ENCODE data around the gene CDC42BPG.

The CDC42BPG gene

GRCh38 chr11:64839887-64840782 lies 4.3 kb downstream of the CDC42BPG start:
- H3K27me3 Mint-ChIP-seq = no peaks in the 10 kb centered on the region
- no peak for DNase-seq
- no peaks in the 10 kb centered on the region for H3K9me3 Mint-ChIP-seq
- ATAC-seq = no peak
- H3K36me3 Mint-ChIP-seq (ENCODE audit: low read depth) = no peaks in the 10 kb centered on the region
- H3K4me1 Mint-ChIP-seq = peaks cover 10% of the 10 kb centered on the region
- H3K4me3 Mint-ChIP-seq = no peak overlapping the region
- no peak overlapping the region for H3K27ac Mint-ChIP-seq

GRCh38 chr11:64839335-64839734 lies 5.1 kb downstream of the CDC42BPG start:
- Mint-ChIP-seq H3K27ac (no peak overlapping the region), H3K36me3 (ENCODE audit: low read depth) (no peaks in the 10 kb centered on the region), H3K27me3 (no peaks in the 10 kb centered on the region), H3K4me3 (no peak overlapping the region), H3K4me1 (peaks cover 8% of the 10 kb centered on the region), H3K9me3 (no peaks in the 10 kb centered on the region)
- ATAC-seq = no peak
- no peak for DNase-seq

DNA sequence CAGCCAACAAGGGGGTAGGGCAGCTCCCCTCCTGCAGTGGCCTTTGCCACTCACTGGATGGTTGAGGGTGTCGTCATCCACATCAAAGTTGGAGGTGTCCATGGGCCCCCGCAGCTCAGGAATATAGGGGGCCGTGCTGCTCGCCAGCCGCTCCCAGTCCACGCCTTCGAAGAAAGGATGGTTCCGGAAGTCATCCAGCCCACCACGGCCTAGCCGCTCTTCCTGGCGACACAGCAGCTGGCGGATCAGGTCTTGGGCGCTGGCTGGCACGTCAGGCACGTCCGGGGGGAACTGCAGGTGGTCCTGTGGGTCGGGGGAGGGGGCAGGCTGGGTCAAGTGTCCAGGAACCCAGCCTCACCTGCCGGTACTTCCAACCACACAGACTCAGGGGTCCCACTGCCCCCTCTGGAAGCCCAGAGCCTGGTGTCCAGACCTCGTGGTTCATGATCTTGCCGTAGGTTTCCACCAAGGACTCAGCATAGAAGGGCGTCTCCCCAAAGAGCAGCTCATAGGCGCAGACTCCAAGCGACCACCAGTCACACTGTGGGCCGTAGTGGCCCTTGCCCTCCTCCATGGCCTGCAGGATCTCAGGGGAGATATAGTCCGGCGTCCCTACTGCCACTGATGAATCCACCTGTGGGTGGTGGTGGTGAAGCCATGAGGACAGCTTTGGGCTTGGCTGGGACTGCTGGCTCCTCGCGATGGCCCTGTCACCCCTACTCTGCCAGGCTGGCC lies 5.7 kb downstream of the CDC42BPG start:
- Mint-ChIP-seq H3K4me3 (no peak overlapping the region), H3K4me1 (peaks cover 6% of the 10 kb centered on the region), H3K36me3 (ENCODE audit: low read depth) (no peaks in the 10 kb centered on the region), H3K27ac (no peak overlapping the region), H3K9me3 (no peaks in the 10 kb centered on the region), H3K27me3 (no peaks in the 10 kb centered on the region)
- ATAC-seq = no peak
- no peak for DNase-seq

GRCh38 chr11:64837887-64838351 lies 6.5 kb downstream of the CDC42BPG start:
- ATAC-seq = no peak

GRCh38 chr11:64836448-64837072 lies 7.9 kb downstream of the CDC42BPG start:
- Mint-ChIP-seq H3K4me3 (no peak overlapping the region), H3K4me1 (no peaks in the 10 kb centered on the region), H3K9me3 (no peaks in the 10 kb centered on the region), H3K36me3 (ENCODE audit: low read depth) (no peaks in the 10 kb centered on the region), H3K27ac (no peak overlapping the region), H3K27me3 (no peaks in the 10 kb centered on the region)
- ATAC-seq = no peak
- no peak for DNase-seq

More at GRCh38 chr11:64837887-64838351, 6.5 kb downstream of the CDC42BPG start:
- Mint-ChIP-seq H3K4me3 (no peak overlapping the region), H3K4me1 (peaks cover under 1% of the 10 kb centered on the region), H3K36me3 (ENCODE audit: low read depth) (no peaks in the 10 kb centered on the region), H3K27me3 (no peaks in the 10 kb centered on the region), H3K27ac (no peak overlapping the region), H3K9me3 (no peaks in the 10 kb centered on the region)
- no peak for DNase-seq

DNA sequence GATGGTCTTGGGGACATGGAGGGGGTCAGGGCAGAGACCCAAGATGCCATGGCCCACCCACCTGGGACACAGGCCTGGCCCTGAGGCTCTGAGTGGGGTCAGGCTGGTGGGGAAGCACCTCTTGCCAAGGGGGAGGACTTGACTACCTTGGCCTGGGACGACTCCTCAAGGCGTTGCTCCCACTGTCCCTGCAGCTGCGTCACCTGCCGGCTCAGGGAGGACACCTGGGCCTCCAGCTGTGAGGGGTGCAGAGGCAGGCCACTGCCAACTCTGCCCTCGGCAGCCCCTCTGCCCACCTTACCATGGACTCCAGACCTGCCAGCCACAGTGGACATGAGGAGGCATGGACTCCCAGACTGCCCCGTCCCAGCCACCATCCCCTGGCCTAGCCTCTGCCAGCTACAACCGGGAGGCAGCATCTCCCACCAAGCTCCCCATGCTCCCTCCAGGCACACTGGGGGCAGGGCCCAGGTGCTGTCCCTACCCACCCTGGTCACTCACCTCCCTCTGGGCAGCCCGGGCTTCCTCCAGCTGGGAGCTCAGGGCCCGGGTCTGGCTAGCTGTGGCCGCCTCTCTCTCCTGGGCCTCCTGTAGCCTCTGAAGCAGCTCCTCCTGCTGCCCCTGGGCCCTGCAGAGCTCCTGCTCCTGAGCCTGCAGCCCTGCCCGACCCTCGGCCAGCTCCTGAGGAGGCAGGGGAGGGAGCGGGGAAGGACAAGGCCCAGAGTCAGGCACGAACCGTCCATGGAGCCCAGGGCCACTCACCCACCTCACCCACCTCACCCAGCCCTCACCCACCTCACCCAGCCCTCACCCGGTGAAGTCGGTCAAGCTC lies 8.6 kb downstream of the CDC42BPG start:
- DNase-seq = no peak
- no peaks in the 10 kb centered on the region for H3K36me3 Mint-ChIP-seq (ENCODE audit: low read depth)
- no peaks in the 10 kb centered on the region for H3K9me3 Mint-ChIP-seq
- no peaks in the 10 kb centered on the region for H3K4me1 Mint-ChIP-seq
- ATAC-seq = no peak
- no peak overlapping the region for H3K4me3 Mint-ChIP-seq
- H3K27ac Mint-ChIP-seq = no peak overlapping the region
- H3K27me3 Mint-ChIP-seq = no peaks in the 10 kb centered on the region

DNA sequence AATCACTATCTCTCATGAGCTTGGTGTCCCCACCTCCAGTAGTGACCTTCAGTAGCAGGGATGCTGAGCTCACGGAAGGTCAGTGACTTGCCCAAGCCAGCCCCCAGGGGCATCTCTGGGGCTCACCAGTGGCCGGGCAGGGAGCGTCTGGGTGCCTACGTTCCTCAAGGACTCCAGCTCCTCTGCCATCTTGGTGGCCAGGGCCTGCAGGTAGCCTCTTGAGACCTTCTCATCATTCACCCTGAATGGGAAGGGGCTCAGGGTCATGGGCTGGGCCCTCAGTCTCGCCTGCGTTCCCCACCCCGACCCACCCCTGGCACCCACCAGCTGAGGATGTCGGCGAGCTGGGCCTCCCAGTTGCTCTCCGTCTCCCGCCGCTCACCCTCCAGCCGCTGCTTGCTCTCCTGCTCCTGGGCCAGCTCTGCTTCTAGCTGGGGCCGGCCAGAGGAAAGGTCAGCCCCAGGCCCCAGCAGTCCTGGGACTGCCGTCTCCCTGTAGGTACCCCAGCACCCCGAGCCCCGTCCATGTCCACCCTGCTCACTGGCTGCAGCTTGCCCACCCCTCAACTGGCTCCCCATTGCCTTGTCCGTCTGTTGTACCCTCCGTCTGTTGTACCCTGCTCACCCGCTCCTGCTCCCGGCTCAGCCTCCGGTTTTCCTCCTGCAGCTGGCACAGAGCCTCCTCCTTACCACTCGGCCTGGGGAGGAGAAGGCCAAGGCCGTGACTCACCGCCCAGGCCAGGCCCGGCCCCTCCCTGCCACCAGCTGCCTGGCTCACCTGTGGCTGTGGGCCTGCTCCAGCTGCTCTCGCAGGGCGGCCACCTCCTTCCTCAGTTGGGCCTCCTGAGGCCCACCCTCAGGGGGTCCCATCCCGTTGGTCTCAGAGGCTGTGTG lies 9.5 kb downstream of the CDC42BPG start:
- H3K4me1 Mint-ChIP-seq = no peaks in the 10 kb centered on the region
- DNase-seq (no peak), ATAC-seq (no peak)
- no peaks in the 10 kb centered on the region for H3K27me3 Mint-ChIP-seq
- no peak overlapping the region for H3K27ac Mint-ChIP-seq
- no peaks in the 10 kb centered on the region for H3K36me3 Mint-ChIP-seq (ENCODE audit: low read depth)
- no peak overlapping the region for H3K4me3 Mint-ChIP-seq
- H3K9me3 Mint-ChIP-seq = no peaks in the 10 kb centered on the region

DNA sequence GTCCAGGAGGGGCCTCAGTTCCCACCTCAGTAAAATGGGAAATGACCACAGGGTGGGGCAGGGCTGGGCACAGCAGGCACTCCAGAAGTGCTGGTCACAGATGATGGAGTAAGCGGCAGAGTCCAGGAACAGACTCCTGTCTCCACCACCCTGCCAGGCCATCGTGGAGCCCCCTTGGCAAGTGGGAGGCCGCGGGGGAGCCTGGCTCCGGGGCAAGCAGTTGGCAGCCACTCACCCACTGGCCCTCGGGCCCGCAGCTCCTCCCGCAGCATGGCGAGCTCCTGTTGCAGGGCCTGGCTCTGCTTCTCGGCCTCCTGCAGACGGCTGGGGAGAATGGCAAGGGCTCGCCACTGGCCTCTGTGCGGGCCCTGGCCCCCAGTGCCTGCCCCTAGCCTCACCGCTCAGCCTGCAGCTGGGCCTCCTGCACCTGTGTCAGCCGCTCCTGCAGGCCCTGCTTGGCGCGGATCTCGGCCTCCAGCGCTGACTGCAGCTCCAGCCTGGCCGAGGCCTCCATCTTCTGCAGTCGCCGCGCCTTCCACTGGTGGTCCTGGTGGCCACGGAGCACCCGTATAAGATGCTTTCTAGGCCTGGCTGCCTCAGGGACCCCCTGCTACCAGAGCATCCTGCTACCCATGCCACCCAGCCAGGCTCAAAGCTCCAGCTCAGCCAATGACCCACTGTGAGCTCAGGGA lies 10.3 kb downstream of the CDC42BPG start:
- no peaks in the 10 kb centered on the region for H3K4me1 Mint-ChIP-seq
- no peaks in the 10 kb centered on the region for H3K36me3 Mint-ChIP-seq (ENCODE audit: low read depth)
- H3K9me3 Mint-ChIP-seq = no peaks in the 10 kb centered on the region
- no peak overlapping the region for H3K27ac Mint-ChIP-seq
- H3K27me3 Mint-ChIP-seq = no peaks in the 10 kb centered on the region
- H3K4me3 Mint-ChIP-seq = no peak overlapping the region
- no peak for DNase-seq
- no peak for ATAC-seq

DNA sequence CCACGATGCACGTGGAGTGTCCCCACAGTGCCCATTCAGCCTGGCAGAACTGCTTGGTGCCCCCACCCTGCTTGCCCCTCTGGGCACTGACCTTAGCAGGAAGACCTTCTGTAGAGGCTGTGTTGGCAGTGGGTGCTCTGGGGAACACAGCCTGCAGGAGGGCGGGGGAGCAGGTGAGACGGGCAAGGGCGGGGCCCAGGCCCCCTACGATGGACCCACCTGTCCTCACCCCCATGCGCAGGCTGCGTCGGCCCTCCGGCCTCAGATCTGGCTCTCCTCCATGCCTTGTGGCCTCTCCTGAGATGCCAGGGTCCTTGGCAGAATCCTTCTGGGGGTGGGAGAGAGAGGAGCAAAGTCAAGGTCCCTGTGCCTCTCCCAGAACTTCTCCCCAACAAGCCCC lies 10.9 kb downstream of the CDC42BPG start:
- H3K9me3 Mint-ChIP-seq = no peaks in the 10 kb centered on the region
- H3K27ac Mint-ChIP-seq = no peak overlapping the region
- H3K27me3 Mint-ChIP-seq = no peaks in the 10 kb centered on the region
- H3K4me1 Mint-ChIP-seq = no peaks in the 10 kb centered on the region
- H3K36me3 Mint-ChIP-seq (ENCODE audit: low read depth) = no peaks in the 10 kb centered on the region
- DNase-seq (no peak), ATAC-seq (no peak)
- no peak overlapping the region for H3K4me3 Mint-ChIP-seq

DNA sequence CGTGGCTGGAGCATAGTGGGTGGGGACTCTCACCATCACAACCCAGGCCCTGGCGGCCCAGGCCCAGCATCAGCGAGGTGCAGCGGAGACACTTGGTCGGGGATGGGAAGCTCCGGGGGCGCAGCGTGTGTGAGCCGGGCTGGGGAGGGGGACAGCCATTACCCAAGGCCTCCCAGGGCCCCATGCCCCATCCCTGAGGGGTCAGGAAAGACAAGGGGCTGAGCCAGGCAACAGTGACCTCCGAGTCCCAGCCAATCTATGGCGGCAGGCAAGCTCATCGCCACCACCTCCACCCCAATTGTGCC lies 11.3 kb downstream of the CDC42BPG start:
- Mint-ChIP-seq H3K4me1 (no peaks in the 10 kb centered on the region), H3K36me3 (ENCODE audit: low read depth) (no peaks in the 10 kb centered on the region), H3K27ac (no peak overlapping the region), H3K4me3 (no peak overlapping the region), H3K27me3 (no peaks in the 10 kb centered on the region), H3K9me3 (no peaks in the 10 kb centered on the region)
- no peak for DNase-seq
- no peak for ATAC-seq

GRCh38 chr11:64832467-64833197 lies 11.8 kb downstream of the CDC42BPG start:
- no peaks in the 10 kb centered on the region for H3K27me3 Mint-ChIP-seq
- no peak overlapping the region for H3K27ac Mint-ChIP-seq
- H3K36me3 Mint-ChIP-seq (ENCODE audit: low read depth) = no peaks in the 10 kb centered on the region
- no peaks in the 10 kb centered on the region for H3K9me3 Mint-ChIP-seq
- H3K4me3 Mint-ChIP-seq = no peak overlapping the region
- DNase-seq = no peak
- no peak for ATAC-seq
- H3K4me1 Mint-ChIP-seq = no peaks in the 10 kb centered on the region

GRCh38 chr11:64831411-64831891 lies 13.0 kb downstream of the CDC42BPG start:
- H3K27ac Mint-ChIP-seq = no peak overlapping the region
- H3K27me3 Mint-ChIP-seq = no peaks in the 10 kb centered on the region
- no peaks in the 10 kb centered on the region for H3K36me3 Mint-ChIP-seq (ENCODE audit: low read depth)
- no peak overlapping the region for H3K4me3 Mint-ChIP-seq
- no peaks in the 10 kb centered on the region for H3K4me1 Mint-ChIP-seq
- DNase-seq = no peak
- no peaks in the 10 kb centered on the region for H3K9me3 Mint-ChIP-seq
- ATAC-seq = no peak
